H1 (cell line): ENCODE data around the gene SBF1. TPM values are rescaled to one million over a fixed set of nuclear protein-coding genes. Genes with fewer than 3 reads are reported as not detected.

Experiments used
- CTCF ChIA-PET: fragments of 300-600 bp; sonication (Branson Sonifier 250); formaldehyde crosslinking; loops from one replicate; lab custom pipeline; 2021; ENCODE audit not compliant: partially characterized antibody; lab: Charles Lee
- POLR2A ChIA-PET: fragments of 300-600 bp; sonication (Branson Sonifier 250); formaldehyde crosslinking; loops from one replicate; lab custom pipeline; 2021; ENCODE audit warnings: inconsistent platforms; ENCODE audit not compliant: partially characterized antibody; lab: Charles Lee
- DNase-seq, 2 experiments: peaks; one replicate each; pipeline versions ENCODE4 v3.0.0 to v3.0.0-alpha.2; 2010 to 2022; ENCODE audit warnings: low spot score in 2 of 2, low read depth in 1 of 2, mixed read lengths in 1 of 2
- FAIRE-seq: peaks from 2 replicates; lab custom pipeline; 2011; peaks lifted over from hg19 to GRCh38; lab: Jason Lieb, UNC
- H2AFZ ChIP-seq: 2 replicates; pipeline ENCODE4 v1.8.1; 2012; ENCODE audit warnings: low read length, inconsistent platforms
- H2AK5ac ChIP-seq: 2 replicates; pipeline ENCODE4 v1.6.1; 2013; ENCODE audit warnings: low read depth, low read length
- H2BK120ac ChIP-seq: replicated peaks from 2 replicates; pipeline ENCODE3; 2013; ENCODE audit warnings: low read depth, low read length, inconsistent platforms
- H2BK12ac ChIP-seq: 2 replicates; pipeline ENCODE4 v1.6.1; 2013; ENCODE audit warnings: low read depth, low read length
- H2BK15ac ChIP-seq: 2 replicates; pipeline ENCODE4 v1.6.1; 2013; ENCODE audit warnings: low read length
- H2BK20ac ChIP-seq: 2 replicates; pipeline ENCODE4 v1.6.1; 2013; ENCODE audit warnings: low read length
- H2BK5ac ChIP-seq: 2 replicates; pipeline ENCODE4 v1.6.1; 2013; ENCODE audit warnings: low read depth, low read length
- H3K14ac ChIP-seq: 2 replicates; pipeline ENCODE4 v1.6.1; 2013; ENCODE audit warnings: inconsistent platforms; ENCODE audit not compliant: insufficient read length
- H3K18ac ChIP-seq: 2 replicates; pipeline ENCODE4 v1.6.1; 2013; ENCODE audit warnings: low read length; ENCODE audit errors: extremely low read depth
- H3K23ac ChIP-seq: 2 replicates; pipeline ENCODE4 v1.6.1; 2013; ENCODE audit warnings: inconsistent platforms; ENCODE audit not compliant: insufficient read length
- H3K23me2 ChIP-seq: 2 replicates; pipeline ENCODE4 v1.6.1; 2013; ENCODE audit warnings: low read depth, low read length
- H3K27ac ChIP-seq: 2 replicates; pipeline ENCODE4 v1.6.1; 2011; ENCODE audit warnings: low read depth, low read length, inconsistent platforms
- H3K27me3 ChIP-seq, 4 experiments: replicated peaks in 1 of 4; 1 replicate in 1 of 4; 2 replicates in 3 of 4; pipeline versions ENCODE4 v1.6.1 to v1.8.1; 2011 to 2013; ENCODE audit warnings: low read length in 3 of 4, mild to moderate bottlenecking in 3 of 4, inconsistent platforms in 2 of 4, mixed read lengths in 2 of 4, moderate library complexity in 1 of 4; ENCODE audit not compliant: control insufficient read depth in 3 of 4, insufficient read depth in 3 of 4; ENCODE audit errors: extremely low read depth in 1 of 4
- H3K36me3 ChIP-seq, 4 experiments: 2 replicates each; pipeline versions ENCODE4 v1.6.1 to v1.8.1; 2011 to 2013; ENCODE audit warnings: mild to moderate bottlenecking in 4 of 4, low read length in 3 of 4, moderate library complexity in 2 of 4, control low read depth in 1 of 4, inconsistent platforms in 1 of 4; ENCODE audit not compliant: insufficient read depth in 4 of 4, control insufficient read depth in 2 of 4
- H3K4ac ChIP-seq: replicated peaks from 2 replicates; pipeline ENCODE3; 2013; ENCODE audit warnings: low read length, low read depth, mixed read lengths, inconsistent platforms; ENCODE audit not compliant: insufficient read length
- H3K4me1 ChIP-seq, 4 experiments: replicated peaks in 1 of 4; 1 replicate in 1 of 4; 2 replicates in 3 of 4; pipeline versions ENCODE4 v1.6.1 to v1.8.1; 2011 to 2013; ENCODE audit warnings: low read length in 3 of 4, inconsistent platforms in 2 of 4, mixed read lengths in 1 of 4; ENCODE audit not compliant: insufficient read depth in 4 of 4, control insufficient read depth in 3 of 4
- H3K4me2 ChIP-seq, 2 experiments: 2 replicates each; pipeline versions ENCODE4 v1.6.1 to v1.8.1; 2011 to 2013; ENCODE audit warnings: low read depth in 2 of 2, low read length in 2 of 2, control low read depth in 1 of 2, inconsistent platforms in 1 of 2, mild to moderate bottlenecking in 1 of 2; ENCODE audit not compliant: insufficient read depth in 1 of 2
- H3K4me3 ChIP-seq, 4 experiments: fragments of 200-600, 300-600 bp in 1 of 4; sonication (generic), shearing (Covaris generic), sonication (Bioruptor Twin) in 1 of 4; 2 replicates each; pipeline versions ENCODE4 v1.5.1 to v1.8.1; 2011 to 2016; ENCODE audit warnings: low read length in 4 of 4, low read depth in 3 of 4, control low read depth in 2 of 4, inconsistent platforms in 2 of 4, mild to moderate bottlenecking in 2 of 4, mixed read lengths in 1 of 4, moderate library complexity in 1 of 4; ENCODE audit not compliant: insufficient read depth in 2 of 4; ENCODE audit errors: extremely low read depth in 1 of 4
- H3K56ac ChIP-seq: replicated peaks from 2 replicates; pipeline ENCODE3; 2013; ENCODE audit warnings: low read depth, mild to moderate bottlenecking, mixed read lengths, low read length, inconsistent platforms; ENCODE audit not compliant: insufficient read length
- H3K79me1 ChIP-seq: 2 replicates; pipeline ENCODE4 v1.6.1; 2013; ENCODE audit warnings: low read depth, low read length, control low read depth
- H3K79me2 ChIP-seq, 2 experiments: 2 replicates each; pipeline versions ENCODE4 v1.6.1 to v1.8.1; 2012 to 2013; ENCODE audit warnings: low read length in 2 of 2, mild to moderate bottlenecking in 2 of 2, inconsistent platforms in 1 of 2; ENCODE audit not compliant: insufficient read depth in 2 of 2, control insufficient read depth in 1 of 2
- H3K9ac ChIP-seq, 4 experiments: replicated peaks in 1 of 4; 1 replicate in 1 of 4; 2 replicates in 3 of 4; pipeline versions ENCODE4 v1.6.1 to v1.8.1; 2011 to 2013; ENCODE audit warnings: low read depth in 3 of 4, low read length in 3 of 4, control low read depth in 2 of 4, mild to moderate bottlenecking in 2 of 4, moderate library complexity in 2 of 4, inconsistent platforms in 1 of 4; ENCODE audit errors: extremely low read depth in 1 of 4
- H3K9me3 ChIP-seq, 2 experiments: 2 replicates each; pipeline versions ENCODE4 v1.6.1 to v1.8.1; 2012 to 2013; ENCODE audit warnings: mild to moderate bottlenecking in 2 of 2, moderate library complexity in 2 of 2, control low read depth in 1 of 2, inconsistent platforms in 1 of 2, low read depth in 1 of 2, low read length in 1 of 2, mixed read lengths in 1 of 2; ENCODE audit not compliant: insufficient read depth in 2 of 2
- H4K20me1 ChIP-seq, 2 experiments: replicated peaks in 1 of 2; 2 replicates each; pipeline versions ENCODE3 to v1.8.1; 2011 to 2013; ENCODE audit warnings: inconsistent platforms in 2 of 2, low read length in 2 of 2, mild to moderate bottlenecking in 1 of 2; ENCODE audit not compliant: insufficient read depth in 2 of 2, control insufficient read depth in 1 of 2
- H4K5ac ChIP-seq: 2 replicates; pipeline ENCODE4 v1.6.1; 2013; ENCODE audit warnings: low read length, low read depth, mixed read lengths, inconsistent platforms; ENCODE audit not compliant: insufficient read length
- H4K8ac ChIP-seq: 2 replicates; pipeline ENCODE4 v1.8.0; 2013; ENCODE audit warnings: mild to moderate bottlenecking, moderate library complexity, low read length, inconsistent platforms; ENCODE audit not compliant: insufficient read depth; ENCODE audit errors: extremely low read depth
- H4K91ac ChIP-seq: replicated peaks from 2 replicates; pipeline ENCODE3; 2013; ENCODE audit warnings: low read length, mixed read lengths, inconsistent platforms; ENCODE audit not compliant: insufficient read length
- JUN ChIP-seq: IDR thresholded peaks from 2 replicates; pipeline ENCODE4 v1.6.1; 2011; ENCODE audit warnings: low read depth, mild to moderate bottlenecking, improper control_type of control experiment, low read length
- SP1 ChIP-seq: IDR thresholded peaks from 2 replicates; pipeline ENCODE4 v1.6.1; 2011; ENCODE audit warnings: low read depth, low read length
- TAF7 ChIP-seq: optimal IDR thresholded peaks from 2 replicates; pipeline ENCODE3; 2011; ENCODE audit warnings: low read depth, mild to moderate bottlenecking, inconsistent platforms, low read length, moderate library complexity, borderline replicate concordance
- WGBS, 2 experiments: shearing (Covaris generic) in 1 of 2; methylation state at CpG; one replicate each; pipeline versions ENCODE4 v1.1.6 to v1.1.7; 2013 to 2015; ENCODE audit warnings: low lambda C conversion rate in 2 of 2, mixed read lengths in 2 of 2, inconsistent platforms in 1 of 2, low coverage in 1 of 2, missing lambda C conversion rate in 1 of 2; ENCODE audit not compliant: insufficient replicate concordance in 2 of 2, insufficient coverage in 1 of 2, insufficient read length in 1 of 2; ENCODE audit errors: extremely low coverage in 1 of 2, missing lambda C conversion rate in 1 of 2; 5-methylcytosine and 5-hydroxymethylcytosine counted together
- polyA plus RNA-seq, 7 experiments: library from polyadenylated mRNA; depleted of rRNA in 3 of 7; stranded (reverse) in 5 of 7; unstranded in 2 of 7; fragments of >200 nt in 5 of 7; fragments of 200-250 nt in 2 of 7; gene quantifications; 1 replicate in 5 of 7; 2 replicates in 1 of 7; 4 replicates in 1 of 7; pipeline versions ENCODE4 v1.2.1 to v1.2.3, GENCODE V29; 2011 to 2013; ENCODE audit warnings: missing spikeins in 2 of 7, mixed read lengths in 2 of 7
- total RNA-seq: library from RNA; stranded (reverse); fragmentation: NEBNext Ultra II Directional; extraction: Animal tissue kit (Norgen Biotek cat#: 25700); gene quantifications from 2 replicates; pipeline ENCODE4 v1.2.1, GENCODE V29; 2021

Gene SBF1
- total and polyA plus RNA-seq, 2 of the 8 experiments (the other 6 are each of a cell fraction or from before 2014, with no cell fraction given) = 29.1 to 71.5 TPM

DNA sequence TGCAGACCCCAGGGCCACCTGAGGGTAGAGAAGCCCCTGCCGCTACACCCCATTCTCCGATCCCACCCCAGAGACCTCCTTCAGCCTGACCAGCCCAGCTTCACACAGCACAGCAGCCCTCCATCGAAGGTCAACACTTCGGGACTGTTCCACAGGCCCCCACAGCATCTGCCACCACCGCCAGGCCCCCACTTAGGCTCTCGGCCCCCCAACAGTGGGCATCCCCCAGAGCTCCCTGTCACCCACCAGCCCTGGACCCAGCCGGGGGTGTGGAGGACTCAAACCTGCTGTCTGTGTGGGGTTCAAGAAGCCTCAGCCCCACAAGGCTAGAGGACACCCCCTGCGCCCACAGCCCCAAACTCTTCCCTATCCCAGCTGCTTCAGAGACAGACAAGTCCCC is 6.2 kb downstream of the SBF1 start:
- DNase-seq (no peak), FAIRE-seq (no peak)
- Histone ChIP-seq H2BK20ac (no peak overlapping the region), H2BK5ac (no peak overlapping the region; the same call in 1 of the 2 replicates), H3K18ac (no peak overlapping the region), H3K23me2 (no peaks in the 10 kb centered on the region; the same call in 1 of the 2 replicates), H4K91ac (no peak overlapping the region), H3K4me1 (peaks cover 0 to 17% (median 10%) of the 10 kb centered on the region in 4 experiments; a peak in 6 of 7 replicates), H2AFZ (no peak overlapping the region), H3K27me3 (no peaks in the 10 kb centered on the region), H3K79me2 (peaks cover 0 to 52% of the 10 kb centered on the region in 2 experiments; a peak in 3 of 4 replicates), H3K56ac (no peak overlapping the region), H2AK5ac (peak overlapping the region; percentile 53; the same call in 1 of the 2 replicates), H3K4me2 (no peak overlapping the region), H3K27ac (no peak overlapping the region), H3K23ac (no peak overlapping the region)
- WGBS, 2 experiments = 92% methylated on average over 7 of the region's 8 CpGs; no CpG with 5 or more reads in 1 of the 2 experiments
- CTCF ChIA-PET = interaction anchor here (0.8 to 9.1 kb wide), 7 partner anchors 11 to 69 kb away, joined by 3 to 60 read pairs (median 3); no protein-coding TSS in a partner anchor
- no peak for TF ChIP-seq SP1
- TF ChIP-seq JUN = no peak
- no peak for TF ChIP-seq TAF7
- TF ChIP-seq, all 59 proteins: peak for 0
- no peak overlapping the region for H4K5ac ChIP-seq
- H4K8ac ChIP-seq = no peak overlapping the region
- peaks cover 30% of the 10 kb centered on the region for H3K79me1 ChIP-seq
- no peaks in the 10 kb centered on the region for H3K9me3 ChIP-seq
- H3K36me3 ChIP-seq = peaks cover 23 to 38% (median 33%) of the 10 kb centered on the region in 4 experiments
- H3K14ac ChIP-seq = no peak overlapping the region
- H3K4me3 ChIP-seq = no peak overlapping the region
- peaks cover 38 to 60% of the 10 kb centered on the region in 2 experiments for H4K20me1 ChIP-seq
- POLR2A ChIA-PET = interaction anchor here (0.7 to 3.0 kb wide), 4 partner anchors 10 to 26 kb away, joined by 3 to 9 read pairs (median 6); no protein-coding TSS in a partner anchor
- H2BK120ac ChIP-seq = no peak overlapping the region
- no peak overlapping the region for H2BK15ac ChIP-seq
- no peak overlapping the region for H3K4ac ChIP-seq
- H2BK12ac ChIP-seq = peak overlapping the region; percentile 39; the same call in 1 of the 2 replicates
- H3K9ac ChIP-seq = no peak overlapping the region
